Choroid plexus epithelial cell (primary cell): ENCODE data around the gene OPTN.
A peak's percentile ranks its signal among the peaks of the same experiment; 100 is the strongest.

Experiments
- DNase-seq: peaks from one replicate; pipeline ENCODE4 v3.0.0-alpha.2; 2010; ENCODE audit warnings: low read depth
- H3K4me3 ChIP-seq: 2 replicates; pipeline ENCODE4 v1.5.1; 2011; ENCODE audit warnings: low read depth, mild to moderate bottlenecking, control low read depth, low read length, moderate library complexity
- TF ChIP-seq, protein P1 (sequence below): conservative IDR thresholded peaks from 2 replicates; pipeline ENCODE4 v1.5.1; 2011; ENCODE audit warnings: low read depth, mild to moderate bottlenecking, control low read depth, inconsistent platforms, low read length, moderate library complexity

Gene OPTN

GRCh38 chr10:13099144-13099665 is 758 bp upstream of the OPTN start:
- peak overlapping the region; percentile 95 for H3K4me3 ChIP-seq
- DNase-seq, result peak; percentile 77
- TF ChIP-seq, protein P1, sequence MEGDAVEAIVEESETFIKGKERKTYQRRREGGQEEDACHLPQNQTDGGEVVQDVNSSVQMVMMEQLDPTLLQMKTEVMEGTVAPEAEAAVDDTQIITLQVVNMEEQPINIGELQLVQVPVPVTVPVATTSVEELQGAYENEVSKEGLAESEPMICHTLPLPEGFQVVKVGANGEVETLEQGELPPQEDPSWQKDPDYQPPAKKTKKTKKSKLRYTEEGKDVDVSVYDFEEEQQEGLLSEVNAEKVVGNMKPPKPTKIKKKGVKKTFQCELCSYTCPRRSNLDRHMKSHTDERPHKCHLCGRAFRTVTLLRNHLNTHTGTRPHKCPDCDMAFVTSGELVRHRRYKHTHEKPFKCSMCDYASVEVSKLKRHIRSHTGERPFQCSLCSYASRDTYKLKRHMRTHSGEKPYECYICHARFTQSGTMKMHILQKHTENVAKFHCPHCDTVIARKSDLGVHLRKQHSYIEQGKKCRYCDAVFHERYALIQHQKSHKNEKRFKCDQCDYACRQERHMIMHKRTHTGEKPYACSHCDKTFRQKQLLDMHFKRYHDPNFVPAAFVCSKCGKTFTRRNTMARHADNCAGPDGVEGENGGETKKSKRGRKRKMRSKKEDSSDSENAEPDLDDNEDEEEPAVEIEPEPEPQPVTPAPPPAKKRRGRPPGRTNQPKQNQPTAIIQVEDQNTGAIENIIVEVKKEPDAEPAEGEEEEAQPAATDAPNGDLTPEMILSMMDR, result peak; percentile 73

- TF ChIP-seq, protein P1, result no peak
- DNase-seq, result peak; percentile 42
- H3K4me3 ChIP-seq, result peak overlapping the region; percentile 95
These were observed 659 bp downstream of the OPTN start for GRCh38 chr10:13100349-13101294.

DNA sequence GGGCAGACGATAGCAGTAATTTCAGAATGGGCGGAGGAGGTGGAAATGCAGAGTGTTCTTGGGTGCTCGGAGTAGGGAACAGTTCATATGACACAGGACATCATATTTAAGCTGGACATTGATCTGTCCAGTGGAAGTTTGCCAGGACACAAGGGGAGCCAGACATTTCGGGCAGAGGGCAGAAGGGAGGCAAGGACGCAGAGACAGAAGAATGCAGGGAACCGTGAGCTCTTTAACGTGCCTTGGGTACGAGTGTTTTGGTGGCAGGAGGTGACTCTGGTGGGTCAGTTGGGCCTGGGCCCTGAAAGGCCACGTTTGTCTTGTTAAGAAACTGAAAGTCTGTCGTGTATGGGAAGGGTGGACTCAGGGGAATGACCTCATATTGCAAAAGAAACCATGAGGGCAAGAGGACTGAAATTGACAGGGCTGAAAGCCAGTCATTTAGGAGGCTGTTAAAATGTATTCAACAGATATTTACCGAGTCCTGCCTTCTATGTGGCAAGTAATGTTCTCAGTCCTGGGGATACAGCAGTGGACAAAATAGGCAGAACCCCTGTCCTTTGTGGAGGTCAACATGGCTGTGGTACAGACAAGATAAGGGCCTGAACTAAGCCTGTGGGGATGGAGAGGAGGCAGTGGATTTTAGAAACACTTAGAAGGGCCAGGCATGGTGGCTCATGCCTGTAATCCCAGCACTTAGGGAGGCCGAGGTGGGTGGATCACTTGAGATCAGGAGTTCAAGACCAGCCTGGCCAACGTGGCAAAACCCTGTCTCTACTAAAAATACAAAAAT is 2.2 kb downstream of the OPTN start:
- TF ChIP-seq, protein P1, result no peak
- DNase-seq, result peak; percentile 69
- H3K4me3 ChIP-seq, result peak overlapping the region; percentile 43

GRCh38 chr10:13103554-13103953 is 3.6 kb downstream of the OPTN start:
- TF ChIP-seq, protein P1, result no peak
- DNase-seq, result no peak
- H3K4me3 ChIP-seq, result no peak overlapping the region

- no peak for DNase-seq
These were observed 4.7 kb downstream of the OPTN start for GRCh38 chr10:13104697-13105096.

DNA sequence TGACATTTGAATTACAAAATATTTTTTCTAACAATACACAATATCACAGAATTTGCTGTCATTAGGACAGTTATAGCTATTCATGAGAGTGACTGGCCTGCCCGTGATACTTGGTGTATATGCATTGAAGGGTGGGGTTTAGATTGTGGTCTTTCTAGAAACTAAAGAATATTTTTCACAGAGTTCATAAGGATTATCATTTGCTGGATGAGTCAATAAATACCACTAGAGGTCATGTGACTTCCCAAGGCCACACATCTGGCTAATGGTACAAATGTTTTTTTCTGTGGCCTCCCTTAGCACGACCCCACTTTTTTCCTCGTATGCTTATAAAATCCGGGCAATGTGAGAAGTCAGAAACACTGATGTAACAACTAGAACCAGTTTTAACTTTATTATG is 5.2 kb downstream of the OPTN start:
- TF ChIP-seq, protein P1, result no peak
- no peak overlapping the region for H3K4me3 ChIP-seq
- peak; percentile 28 for DNase-seq

More at GRCh38 chr10:13104697-13105096, 4.7 kb downstream of the OPTN start:
- no peak overlapping the region for H3K4me3 ChIP-seq
- TF ChIP-seq, protein P1, result no peak
